Skin of body (tissue), 2 donors: ENCODE measurements around the gene HSD3B7. TPM values are rescaled to one million over a fixed set of nuclear protein-coding genes. Genes with fewer than 3 reads are reported as not detected.

Experiments
- DNase-seq: peaks from one replicate; lab custom pipeline; 2025; lab: John Stamatoyannopoulos, UW
- total RNA-seq: library from RNA; depleted of rRNA; stranded (reverse); fragments of >200 nt; gene quantifications from one replicate; pipeline ENCODE4 v1.2.3, GENCODE V29; 2014

Gene HSD3B7
- total RNA-seq, 1 donor from 2014 or later: 8.5 TPM

DNA sequence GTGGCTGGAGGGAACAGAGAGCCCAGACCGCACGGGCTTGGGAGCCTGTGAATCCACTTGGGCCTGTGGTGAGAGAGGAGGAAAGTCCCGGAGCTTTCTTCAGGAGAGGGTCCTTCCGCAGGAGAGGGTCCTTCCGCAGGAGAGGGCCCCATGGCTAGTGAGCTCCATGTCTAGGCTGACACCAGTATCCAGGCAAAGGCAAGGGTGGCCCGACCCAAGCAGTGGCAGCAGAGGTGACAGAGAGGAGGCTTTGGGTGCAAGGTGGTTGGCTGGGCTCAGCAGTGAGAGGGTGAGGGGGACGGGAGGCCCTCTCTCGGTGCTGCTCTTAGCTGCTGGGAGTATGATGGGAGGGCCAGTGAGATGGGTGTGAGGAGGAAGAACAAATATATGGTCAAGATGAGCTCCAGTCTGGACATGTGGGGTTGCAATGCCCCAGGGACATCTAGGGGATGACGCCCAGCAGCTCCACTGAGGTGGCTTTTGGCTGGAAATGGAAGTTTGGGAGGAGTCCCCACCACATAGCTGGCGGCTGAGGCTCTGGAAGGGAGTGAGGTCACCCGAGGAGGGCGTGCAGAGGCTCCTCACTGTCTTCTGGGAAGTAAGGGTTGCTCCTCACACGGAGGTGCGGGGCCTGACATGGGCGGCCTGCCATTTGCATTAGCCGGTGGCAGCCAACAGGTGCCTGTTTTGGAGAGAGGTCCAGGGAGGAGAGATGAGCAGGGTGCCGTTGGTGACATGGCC lies 2.3 kb upstream of the HSD3B7 start:
- no peak for DNase-seq

DNA sequence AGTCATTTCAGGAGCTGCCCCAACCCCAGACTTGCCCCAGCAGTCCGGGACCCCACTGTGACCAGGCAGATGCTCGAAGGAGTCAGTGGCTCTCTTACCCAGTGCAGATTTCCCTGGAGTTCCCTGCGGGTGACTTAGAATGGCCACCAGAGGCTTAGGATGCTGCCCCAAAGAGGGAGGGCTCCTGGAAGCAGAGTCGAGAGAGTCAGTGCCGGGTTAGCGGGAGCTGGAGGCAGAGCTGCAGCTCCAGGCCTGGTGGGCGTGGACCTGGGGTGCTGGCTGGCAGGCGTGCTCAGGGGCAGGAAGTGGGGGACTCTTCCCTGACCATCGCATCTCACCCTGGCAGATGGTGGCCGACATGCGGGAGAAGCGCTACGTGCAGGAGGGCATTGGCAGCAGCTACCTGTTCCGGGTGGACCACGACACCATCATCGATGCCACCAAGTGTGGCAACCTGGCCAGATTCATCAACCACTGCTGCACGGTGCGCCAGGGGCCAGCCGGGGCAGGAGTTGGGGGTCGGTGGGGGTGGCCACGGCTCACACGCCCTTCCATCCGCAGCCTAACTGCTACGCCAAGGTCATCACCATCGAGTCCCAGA lies 1.6 kb upstream of the HSD3B7 start:
- DNase-seq: no peak

DNA sequence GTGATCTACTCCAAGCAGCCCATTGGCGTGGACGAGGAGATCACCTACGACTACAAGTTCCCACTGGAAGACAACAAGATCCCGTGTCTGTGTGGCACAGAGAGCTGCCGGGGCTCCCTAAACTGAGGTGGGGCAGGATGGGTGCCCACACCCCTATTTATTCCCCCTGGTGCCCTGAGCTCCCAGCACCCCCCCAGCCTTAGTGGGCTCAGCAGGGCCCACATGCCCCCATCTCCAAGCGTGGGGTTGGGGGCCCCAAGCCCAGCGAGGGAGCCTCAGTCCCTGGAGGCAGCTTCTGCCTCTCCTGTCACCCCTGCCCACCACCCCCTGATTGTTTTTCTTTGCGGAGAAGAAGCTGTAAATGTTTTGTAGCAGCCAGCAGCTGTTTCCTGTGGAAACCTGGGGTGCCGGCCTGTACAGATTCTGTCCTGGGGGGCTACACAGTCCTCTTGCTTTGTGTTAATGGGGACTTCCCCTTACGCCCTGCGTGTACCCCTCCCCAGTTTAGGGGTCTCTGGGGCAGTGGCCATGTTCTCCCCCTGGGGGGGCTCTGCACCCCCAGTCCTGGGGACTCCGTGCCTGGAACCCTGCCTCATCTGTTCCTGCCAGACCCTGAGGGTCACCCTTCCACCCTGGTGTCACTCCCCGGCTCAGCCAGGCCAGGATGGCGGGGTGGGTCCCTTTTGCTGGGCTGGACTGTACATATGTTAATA lies 953 bp upstream of the HSD3B7 start:
- no peak for DNase-seq

- no peak for DNase-seq
These were observed 558 bp downstream of the HSD3B7 start for GRCh38 chr16:30985401-30986128.

DNA sequence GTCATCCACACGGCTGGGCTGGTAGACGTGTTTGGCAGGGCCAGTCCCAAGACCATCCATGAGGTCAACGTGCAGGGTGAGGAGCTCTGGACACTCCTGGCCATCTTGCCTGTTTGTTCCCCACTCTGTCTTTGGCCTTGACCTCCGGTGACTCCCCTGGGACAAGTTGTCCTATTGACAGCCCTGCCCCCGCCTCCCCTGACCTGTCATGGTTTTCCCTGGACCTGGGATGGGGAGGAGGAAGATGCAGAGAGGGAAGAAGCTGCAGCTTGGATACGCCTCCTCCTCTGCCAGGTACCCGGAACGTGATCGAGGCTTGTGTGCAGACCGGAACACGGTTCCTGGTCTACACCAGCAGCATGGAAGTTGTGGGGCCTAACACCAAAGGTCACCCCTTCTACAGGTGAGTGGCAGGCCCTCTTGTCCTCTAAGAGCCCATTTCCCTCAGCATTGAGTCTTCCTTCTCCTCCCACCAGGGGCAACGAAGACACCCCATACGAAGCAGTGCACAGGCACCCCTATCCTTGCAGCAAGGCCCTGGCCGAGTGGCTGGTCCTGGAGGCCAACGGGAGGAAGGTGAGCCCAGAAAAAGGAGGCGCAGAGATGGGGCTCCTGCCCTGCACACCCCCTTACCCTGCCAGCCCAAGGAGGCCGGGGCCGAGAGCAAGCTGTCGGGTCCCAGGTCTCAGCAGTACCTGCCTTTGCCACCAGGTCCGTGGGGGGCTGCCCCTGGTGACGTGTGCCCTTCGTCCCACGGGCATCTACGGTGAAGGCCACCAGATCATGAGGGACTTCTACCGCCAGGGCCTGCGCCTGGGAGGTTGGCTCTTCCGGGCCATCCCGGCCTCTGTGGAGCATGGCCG lies 1.4 kb downstream of the HSD3B7 start:
- DNase-seq: no peak

GRCh38 chr16:30987581-30988190 lies 2.7 kb downstream of the HSD3B7 start:
- no peak for DNase-seq

GRCh38 chr16:30989469-30990047 lies 4.6 kb downstream of the HSD3B7 start:
- no peak for DNase-seq

GRCh38 chr16:30990105-30990504 lies 5.1 kb downstream of the HSD3B7 start:
- no peak for DNase-seq

DNA sequence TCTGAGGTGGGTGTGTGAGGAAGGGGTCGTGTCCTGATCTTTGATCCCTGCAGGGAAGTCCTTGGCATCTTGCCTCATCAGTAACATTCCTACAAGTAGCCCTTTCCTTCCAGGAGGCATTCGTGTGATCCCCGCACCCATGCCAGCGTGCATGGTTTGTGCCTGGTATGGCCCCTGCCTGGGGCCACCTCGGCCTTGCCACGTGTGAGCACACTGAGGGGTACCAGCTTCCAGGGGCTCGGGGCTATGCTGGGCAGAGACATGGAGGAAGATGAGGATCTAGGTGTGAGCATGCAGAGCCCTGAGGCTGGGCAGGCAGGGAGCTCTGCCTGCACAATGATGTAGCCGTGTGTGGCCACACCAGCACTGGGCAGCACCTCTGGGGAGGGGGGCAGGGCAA lies 6.0 kb downstream of the HSD3B7 start:
- DNase-seq: no peak

- no peak for DNase-seq
These were observed 7.3 kb downstream of the HSD3B7 start for GRCh38 chr16:30992276-30992780.

DNA sequence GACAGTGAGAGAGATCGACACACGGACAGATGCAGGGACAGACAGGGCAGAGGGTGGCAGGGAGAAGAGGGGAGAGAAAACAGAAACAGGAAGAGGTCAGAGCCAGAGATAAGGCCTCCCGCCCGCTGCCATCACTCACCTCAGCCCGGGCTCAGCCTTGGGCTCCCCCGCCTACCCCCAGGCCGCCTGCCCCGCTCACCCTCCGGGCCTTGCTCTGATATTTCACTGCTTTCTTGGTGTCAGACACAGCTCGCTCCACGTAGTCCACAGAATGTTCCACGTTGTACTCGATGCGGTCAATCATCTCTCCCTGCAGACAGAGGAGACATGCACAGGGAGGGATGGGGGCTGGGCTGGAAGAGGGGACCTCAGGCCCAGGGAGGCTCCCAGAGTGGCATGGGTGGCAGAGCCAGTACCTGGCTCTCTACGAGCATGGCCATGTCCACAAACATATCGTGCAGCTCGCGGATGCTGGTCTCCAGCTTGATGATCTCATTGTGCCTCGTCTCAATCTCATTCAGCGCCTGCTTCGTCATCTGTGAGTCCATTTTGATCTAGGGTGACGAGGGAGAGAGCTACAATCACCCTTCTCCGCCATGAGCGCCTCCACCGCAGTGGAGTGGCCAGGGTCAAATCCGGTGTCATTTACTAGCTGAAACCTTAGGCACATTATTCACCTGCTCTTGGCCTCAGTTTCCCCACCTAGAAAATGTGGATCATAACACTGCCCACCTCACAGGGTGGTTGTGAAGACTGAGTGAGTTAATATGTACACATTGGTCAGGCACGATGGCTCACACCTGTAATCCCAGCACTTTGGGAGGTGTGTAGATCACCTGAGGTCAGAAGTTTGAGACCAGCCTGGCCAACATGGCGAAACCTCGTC lies 8.2 kb downstream of the HSD3B7 start:
- DNase-seq: no peak

- no peak for DNase-seq
These were observed 10.9 kb downstream of the HSD3B7 start for GRCh38 chr16:30995927-30996323.

GRCh38 chr16:30996324-30996984 lies 11.4 kb downstream of the HSD3B7 start:
- no peak for DNase-seq

GRCh38 chr16:30996985-30997724 lies 12.1 kb downstream of the HSD3B7 start:
- no peak for DNase-seq

DNA sequence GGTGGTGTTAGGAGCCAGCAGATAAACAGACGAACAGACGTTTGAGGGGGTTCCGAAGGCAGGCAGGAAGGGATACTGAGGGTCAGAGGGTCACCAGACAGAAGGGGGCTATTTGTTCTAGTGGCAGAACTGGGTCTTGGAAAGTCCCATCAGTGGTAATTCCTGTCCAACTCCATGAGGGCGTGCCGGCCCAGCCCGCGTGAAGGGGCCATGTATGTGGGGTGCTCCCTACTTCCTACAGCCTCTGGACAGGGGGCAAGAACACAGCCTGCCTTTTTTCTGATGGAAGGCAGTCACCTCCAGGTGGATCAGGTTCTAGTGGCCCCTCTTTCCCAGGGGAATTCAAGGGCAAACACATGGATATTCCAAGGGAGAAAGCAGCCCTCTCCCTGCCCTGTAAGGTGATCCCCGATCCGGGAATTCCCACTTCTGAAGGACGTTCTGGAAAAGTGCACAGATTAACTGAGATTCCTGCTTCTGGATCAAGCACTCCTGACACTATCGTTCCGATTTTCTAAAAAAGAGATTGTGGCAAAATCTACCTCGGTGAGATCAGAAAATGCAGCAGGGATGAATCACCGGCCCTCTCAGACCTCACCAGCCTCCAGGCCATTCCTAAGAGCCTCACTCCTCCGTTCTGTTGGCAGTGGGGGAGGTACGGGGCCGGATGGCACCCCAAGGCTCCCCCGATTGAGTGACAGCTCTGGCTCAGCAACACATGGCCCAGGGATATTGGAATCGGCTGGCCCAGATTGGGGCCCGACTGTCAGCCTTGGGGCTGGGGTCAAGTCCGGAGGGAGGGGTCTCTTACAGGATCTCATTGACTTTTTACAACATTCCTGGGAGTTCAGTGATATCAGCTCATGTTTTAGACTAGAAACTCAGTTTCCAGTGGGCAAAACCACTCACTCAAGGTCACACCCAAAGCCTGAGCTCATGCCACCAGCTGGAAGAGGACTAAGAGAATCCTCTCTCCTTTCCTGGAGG lies 13.0 kb downstream of the HSD3B7 start:
- no peak for DNase-seq
